DMS53 treated with DMSO at 0.1 percent for 48 hours (cell line): ENCODE measurements around the gene PRKAR1B.
A peak's percentile ranks its signal among the peaks of the same experiment; 100 is the strongest.
"Not testable (repeated sequence)": the region's sequence is repeated elsewhere in the genome, so short reads cannot be mapped to it uniquely, and the experiment has no call there.

Experiments
- DNase-seq: peaks from one replicate; lab custom pipeline; 2025; ENCODE audit not compliant: unreplicated experiment; lab: John Stamatoyannopoulos, UW

Gene PRKAR1B

DNA sequence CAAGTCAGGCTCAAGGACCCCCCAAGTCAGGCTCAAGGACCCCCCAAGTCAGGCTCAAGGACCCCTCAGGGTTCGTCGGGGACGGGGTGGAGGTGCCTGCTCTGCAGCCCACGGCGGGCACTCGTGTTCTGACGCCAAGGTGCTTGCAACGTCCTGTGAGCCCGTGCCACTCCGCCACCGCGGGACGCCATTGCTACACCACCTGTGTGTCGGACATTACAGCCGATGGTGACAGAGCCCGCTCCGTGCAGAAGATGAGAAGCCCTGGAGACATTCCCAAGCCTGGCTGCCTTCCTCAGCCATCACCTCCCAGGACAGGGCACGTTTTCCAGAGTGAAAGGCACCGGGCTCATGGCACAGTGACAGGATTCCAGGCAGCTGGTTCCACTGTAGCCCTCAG is 98.3 kb downstream of the PRKAR1B start:
- no peak for DNase-seq

GRCh38 chr7:628402-628763 is 98.7 kb downstream of the PRKAR1B start:
- DNase-seq = no peak

GRCh38 chr7:627661-628401 is 99.2 kb downstream of the PRKAR1B start:
- DNase-seq = no peak

- DNase-seq = no peak
Observed at GRCh38 chr7:625376-625971, 101.6 kb downstream of the PRKAR1B start.

- no peak for DNase-seq
Observed at GRCh38 chr7:623464-623863, 103.6 kb downstream of the PRKAR1B start.

- DNase-seq = no peak
Observed at GRCh38 chr7:621572-622285, 105.4 kb downstream of the PRKAR1B start.

DNA sequence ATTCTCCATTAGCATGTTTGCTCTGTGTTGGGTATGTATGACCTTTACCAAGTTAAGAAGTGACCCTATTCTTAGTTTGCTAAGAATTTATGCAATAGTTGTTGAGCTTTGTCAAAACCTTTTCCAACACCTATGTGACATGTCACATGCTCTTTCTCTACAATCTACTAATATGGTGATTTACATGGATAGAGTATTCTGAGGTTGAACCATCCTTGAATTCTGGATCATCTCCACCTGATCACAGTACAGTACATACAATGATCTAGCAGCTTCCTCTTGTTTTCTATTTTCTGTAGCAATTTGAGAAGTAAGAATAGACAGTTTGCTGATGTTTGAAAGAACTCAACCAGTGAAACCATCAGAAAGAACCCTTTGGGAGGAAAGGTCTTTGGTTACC is 106.2 kb downstream of the PRKAR1B start:
- no peak for DNase-seq

GRCh38 chr7:620056-620455 is 107.0 kb downstream of the PRKAR1B start:
- peak; percentile 47 for DNase-seq

DNA sequence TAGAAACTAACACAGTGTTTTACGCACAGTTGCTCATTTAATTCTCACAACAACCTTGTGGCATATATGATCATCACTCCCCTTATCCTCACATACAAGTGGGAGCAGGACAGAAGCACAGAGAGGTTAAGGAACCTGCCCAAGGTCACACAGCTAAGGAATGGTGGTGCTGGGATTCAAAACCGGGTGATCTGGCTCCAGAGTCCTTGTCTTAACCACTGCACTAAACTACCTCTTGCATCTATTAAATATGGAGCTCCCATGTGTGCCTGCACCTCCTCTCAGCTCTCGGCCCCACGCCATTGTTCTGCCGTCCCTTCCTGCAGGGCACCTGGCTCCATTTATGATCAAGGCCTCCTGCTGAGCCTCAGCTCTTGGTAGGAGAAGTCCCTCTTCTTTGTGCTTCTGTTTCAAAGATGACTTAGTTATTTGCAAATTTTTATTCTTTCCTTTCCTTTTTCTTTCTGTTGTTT is 107.7 kb downstream of the PRKAR1B start:
- DNase-seq = no peak

DNA sequence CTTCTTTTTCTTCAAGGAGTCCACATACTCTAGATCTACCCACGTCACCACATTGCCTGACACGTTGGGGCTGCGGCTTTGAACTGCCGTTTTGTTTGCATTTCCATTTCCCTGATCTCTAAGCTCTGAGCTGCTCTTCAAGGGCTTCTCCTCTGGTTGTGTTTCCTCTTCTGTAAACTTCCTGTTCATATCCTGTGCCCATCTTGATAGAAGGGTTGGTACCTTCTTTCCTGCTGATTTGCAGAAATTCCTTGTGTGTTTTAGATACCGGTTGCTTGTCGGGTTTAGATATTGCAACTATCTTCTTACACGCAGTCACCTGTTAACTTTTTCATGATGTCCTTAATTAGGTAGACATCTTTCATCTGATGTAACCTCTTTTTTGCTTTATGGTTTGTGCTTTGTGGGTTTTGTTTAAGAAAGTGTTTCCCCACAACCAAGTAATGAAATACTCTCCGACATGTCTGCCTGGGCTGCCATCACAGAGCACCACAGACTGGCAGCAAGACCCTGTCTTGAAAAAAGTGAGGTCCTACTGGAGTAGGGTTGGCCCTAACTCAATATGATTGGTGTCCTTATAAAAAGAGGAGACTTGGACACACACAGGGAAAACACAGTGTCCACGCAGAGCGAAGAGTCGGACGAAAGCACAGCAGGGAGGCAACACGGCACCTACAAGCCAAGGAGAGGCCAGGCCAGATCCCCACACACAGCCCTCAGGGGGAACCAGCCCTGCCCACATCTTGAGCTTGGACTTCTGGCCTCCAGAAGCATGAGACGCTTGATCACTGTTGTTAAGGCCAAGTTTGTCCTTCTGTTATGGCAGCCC is 108.3 kb downstream of the PRKAR1B start:
- DNase-seq = no peak

DNA sequence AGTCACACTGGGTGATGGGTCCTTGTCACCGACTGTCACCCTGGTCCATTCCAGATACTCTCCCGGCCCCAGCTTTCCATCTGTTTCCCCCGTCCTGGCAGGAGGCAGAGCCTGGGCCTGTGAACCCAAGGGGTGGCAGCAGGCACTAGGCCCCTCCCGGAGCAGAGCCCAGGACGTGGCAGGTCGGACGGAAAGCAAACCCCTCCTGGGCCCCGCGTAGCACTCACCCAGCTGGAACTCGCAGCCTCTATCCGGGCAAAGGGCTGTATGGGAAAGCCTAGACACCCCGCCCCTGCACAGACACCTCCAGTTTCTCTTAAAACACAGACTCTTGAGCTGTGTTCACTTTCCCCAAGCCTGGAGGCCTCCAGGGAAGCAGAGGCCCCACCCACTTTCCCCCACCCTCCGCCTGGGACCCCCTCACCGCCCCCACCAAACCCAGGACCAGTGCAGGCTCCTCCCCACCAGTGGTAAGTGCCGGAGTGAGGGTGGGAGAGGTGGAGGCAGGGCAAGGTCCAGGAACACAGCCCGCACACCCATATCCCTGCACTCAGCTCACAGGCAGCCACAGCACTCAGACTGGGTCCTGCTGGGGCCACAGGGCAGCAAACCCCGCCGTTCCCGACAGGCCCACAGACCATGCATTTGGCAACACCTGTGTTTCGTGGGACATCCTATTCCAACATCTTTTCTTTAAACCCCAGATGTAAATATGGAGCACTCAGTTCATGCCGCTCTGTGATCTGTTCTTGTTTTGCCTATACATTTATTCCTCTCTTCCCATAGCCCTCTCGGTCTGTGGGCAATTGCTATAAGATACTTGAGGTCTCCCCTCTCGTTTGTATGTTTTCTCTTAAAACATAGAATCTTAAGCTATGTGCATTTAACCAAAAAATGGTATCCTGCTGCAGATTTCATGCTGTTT is 109.2 kb downstream of the PRKAR1B start:
- DNase-seq = no peak

GRCh38 chr7:613442-614140 is 113.5 kb downstream of the PRKAR1B start:
- DNase-seq = no peak

DNA sequence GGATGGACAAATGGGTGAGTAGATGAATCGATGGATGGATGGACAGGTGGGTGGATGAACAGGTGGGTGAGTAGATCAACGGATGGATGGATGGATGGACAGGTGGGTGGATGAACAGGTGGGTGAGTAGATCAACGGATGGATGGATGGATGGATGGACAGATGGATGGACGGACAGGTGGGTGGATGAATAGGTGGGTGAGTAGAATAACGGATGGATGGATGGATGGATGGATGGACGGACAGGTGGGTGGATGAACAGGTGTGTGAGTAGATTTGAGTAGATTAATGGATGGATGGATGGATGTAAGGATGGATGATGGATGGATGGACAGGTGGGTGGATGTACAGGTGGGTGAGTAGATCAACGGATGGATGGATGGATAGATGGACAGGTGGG is 115.2 kb downstream of the PRKAR1B start:
- DNase-seq = not testable (repeated sequence)

GRCh38 chr7:611281-611810 is 115.7 kb downstream of the PRKAR1B start:
- no peak for DNase-seq

DNA sequence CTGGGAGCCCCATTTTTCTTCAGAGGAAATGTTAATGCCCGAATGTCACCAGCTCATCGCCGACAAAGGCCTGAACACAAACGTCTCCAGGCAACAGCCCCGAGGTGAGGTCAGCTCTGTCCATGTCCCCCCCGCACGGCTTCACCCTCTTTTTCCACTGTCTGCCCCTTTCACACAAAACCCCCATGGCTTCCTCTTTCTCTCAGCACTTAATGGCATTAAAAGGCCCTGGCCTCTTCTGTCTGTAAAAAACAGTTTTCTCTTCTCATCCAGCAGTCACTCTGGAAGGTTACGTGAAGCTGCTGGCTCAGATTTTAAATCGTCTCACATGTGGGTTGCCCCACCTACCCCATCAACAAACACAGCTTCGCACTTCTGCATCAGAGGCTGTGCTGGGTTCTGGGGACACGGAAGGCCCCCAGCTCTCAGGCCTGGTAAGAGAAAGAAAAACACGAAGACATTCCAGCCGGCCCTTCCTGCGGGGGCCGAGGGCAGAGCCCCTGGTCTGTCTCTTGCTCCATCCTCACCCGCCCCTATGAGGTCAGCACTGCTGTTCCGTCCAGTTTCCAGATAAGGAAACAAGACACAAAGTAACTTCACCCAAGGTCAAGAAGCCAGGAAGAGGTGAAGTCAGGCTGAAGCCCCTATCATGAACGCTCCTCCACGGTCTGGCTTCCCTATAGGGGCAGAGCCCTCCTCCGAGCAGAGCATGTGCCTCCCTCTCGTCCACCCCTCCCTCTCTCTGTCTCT is 116.4 kb downstream of the PRKAR1B start:
- DNase-seq = no peak

GRCh38 chr7:610141-610530 is 116.9 kb downstream of the PRKAR1B start:
- DNase-seq = no peak

GRCh38 chr7:609365-609764 is 117.7 kb downstream of the PRKAR1B start:
- DNase-seq = no peak

DNA sequence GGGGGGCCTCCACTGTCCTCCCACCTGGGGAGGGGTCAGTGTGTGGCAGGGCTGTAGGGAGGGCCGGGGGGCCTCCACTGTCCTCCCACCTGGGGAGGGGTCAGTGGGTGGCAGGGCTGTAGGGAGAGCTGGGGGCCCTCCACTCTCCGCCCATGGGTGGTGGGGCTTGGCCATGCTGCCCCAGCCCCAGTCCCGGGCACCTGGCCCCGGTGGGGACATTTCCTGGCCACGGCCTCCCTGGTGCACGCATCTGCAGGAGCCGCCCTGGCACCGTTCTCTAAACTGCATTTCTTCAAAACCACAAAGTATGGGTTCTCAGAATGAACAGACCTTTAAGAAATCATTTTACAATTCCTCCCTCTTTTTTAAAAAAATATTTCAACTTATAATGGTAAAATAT is 118.1 kb downstream of the PRKAR1B start:
- no peak for DNase-seq

- no peak for DNase-seq
Observed at GRCh38 chr7:608361-608760, 118.7 kb downstream of the PRKAR1B start.
